IPS-15b (cell line): ENCODE data around the gene OR1K1.

ENCODE experiments used
- H3K27me3 ChIP-seq: one replicate; pipeline ENCODE4 v1.6.1; 2013; ENCODE audit warnings: low read length; ENCODE audit not compliant: control insufficient read depth, insufficient read depth
- H3K36me3 ChIP-seq: one replicate; pipeline ENCODE4 v1.6.1; 2013; ENCODE audit warnings: low read length; ENCODE audit not compliant: control insufficient read depth, insufficient read depth
- H3K4me1 ChIP-seq: one replicate; pipeline ENCODE4 v1.6.1; 2013; ENCODE audit warnings: mild to moderate bottlenecking, low read length; ENCODE audit not compliant: control insufficient read depth, insufficient read depth
- H3K4me3 ChIP-seq: one replicate; pipeline ENCODE4 v1.5.1; 2013; ENCODE audit warnings: low read depth, low read length
- H3K9ac ChIP-seq: one replicate; pipeline ENCODE4 v1.6.1; 2013; ENCODE audit warnings: low read depth, mild to moderate bottlenecking, low read length
- H3K9me3 ChIP-seq: one replicate; pipeline ENCODE4 v1.6.1; 2013; ENCODE audit warnings: mild to moderate bottlenecking, low read length; ENCODE audit not compliant: control insufficient read depth, insufficient read depth

The OR1K1 gene

GRCh38 chr9:122800066-122801060, at the start of gene OR1K1:
TSS of gene OR1K1 (plus strand) at chr9:122800123. CDS start at chr9:122800123, 0 bp downstream.
- no peak within 1 kb of the TSS for H3K9ac ChIP-seq
- no peaks in the 10 kb centered on the region for H3K27me3 ChIP-seq
- no peak within 1 kb of the TSS for H3K4me3 ChIP-seq
- H3K36me3 ChIP-seq = no peaks in the 10 kb centered on the region
- no peaks in the 10 kb centered on the region for H3K9me3 ChIP-seq
- no peaks in the 10 kb centered on the region for H3K4me1 ChIP-seq

GRCh38 chr9:122754825-122755224, 45.1 kb upstream of the OR1K1 start:
- Histone ChIP-seq H3K4me1 (no peaks in the 10 kb centered on the region), H3K4me3 (no peak overlapping the region), H3K9ac (no peak overlapping the region), H3K36me3 (no peaks in the 10 kb centered on the region), H3K9me3 (peaks cover 4% of the 10 kb centered on the region), H3K27me3 (no peaks in the 10 kb centered on the region)

GRCh38 chr9:122767817-122768216, 32.1 kb upstream of the OR1K1 start:
- Histone ChIP-seq H3K36me3 (no peaks in the 10 kb centered on the region), H3K27me3 (no peaks in the 10 kb centered on the region), H3K4me3 (no peak overlapping the region), H3K4me1 (no peaks in the 10 kb centered on the region), H3K9ac (no peak overlapping the region), H3K9me3 (peaks cover 5% of the 10 kb centered on the region)

GRCh38 chr9:122777052-122777451, 22.9 kb upstream of the OR1K1 start:
- Histone ChIP-seq H3K27me3 (no peaks in the 10 kb centered on the region), H3K9ac (no peak overlapping the region), H3K4me3 (no peak overlapping the region), H3K4me1 (no peaks in the 10 kb centered on the region), H3K36me3 (no peaks in the 10 kb centered on the region), H3K9me3 (no peaks in the 10 kb centered on the region)

- Histone ChIP-seq H3K27me3 (no peaks in the 10 kb centered on the region), H3K4me3 (no peak overlapping the region), H3K9me3 (no peaks in the 10 kb centered on the region), H3K9ac (no peak overlapping the region), H3K4me1 (no peaks in the 10 kb centered on the region), H3K36me3 (no peaks in the 10 kb centered on the region)
These were observed 21.8 kb upstream of the OR1K1 start for GRCh38 chr9:122777935-122778627.

DNA sequence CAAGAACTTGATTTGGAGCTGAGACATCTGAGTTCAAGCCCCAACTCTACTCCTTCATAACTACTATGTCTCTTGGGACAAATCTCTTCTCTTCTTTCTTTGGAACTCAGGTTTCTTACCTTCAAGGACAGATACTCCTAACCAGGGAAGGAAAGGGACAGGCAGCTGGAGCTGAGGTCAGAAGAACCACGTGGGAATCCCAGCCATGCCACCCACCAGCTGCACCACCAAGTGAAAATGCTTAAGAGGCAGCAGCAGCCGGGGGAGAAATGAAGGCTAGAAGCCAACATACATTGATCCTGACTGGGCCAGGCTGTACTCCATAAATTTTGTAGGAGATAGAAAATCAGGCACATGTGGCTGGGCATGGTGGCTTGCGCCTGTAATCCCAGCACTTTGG, 20.7 kb upstream of the OR1K1 start:
- H3K27me3 ChIP-seq = no peaks in the 10 kb centered on the region
- H3K9ac ChIP-seq = no peak overlapping the region
- H3K36me3 ChIP-seq = no peaks in the 10 kb centered on the region
- H3K4me3 ChIP-seq = no peak overlapping the region
- no peaks in the 10 kb centered on the region for H3K4me1 ChIP-seq
- no peaks in the 10 kb centered on the region for H3K9me3 ChIP-seq

DNA sequence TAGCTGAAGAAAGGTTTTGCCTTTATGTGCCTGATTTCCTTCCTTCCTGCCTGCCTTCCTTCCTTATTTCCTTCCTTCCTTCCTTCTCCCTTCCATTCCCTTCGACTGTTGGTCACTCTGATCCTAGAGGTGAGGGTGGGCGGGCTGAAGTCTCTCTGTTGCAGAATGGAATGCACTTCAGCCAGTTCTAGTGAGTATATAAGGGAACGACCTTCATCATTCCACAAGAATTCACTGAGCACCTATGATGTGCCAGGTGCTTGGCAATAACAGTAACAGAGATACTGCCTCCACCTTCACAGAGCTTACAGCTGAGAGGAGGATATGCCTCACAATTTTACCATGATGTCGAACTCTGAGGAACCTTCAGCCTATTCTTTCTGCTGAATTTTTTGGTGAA, 19.9 kb upstream of the OR1K1 start:
- Histone ChIP-seq H3K9ac (no peak overlapping the region), H3K4me1 (no peaks in the 10 kb centered on the region), H3K27me3 (no peaks in the 10 kb centered on the region), H3K4me3 (no peak overlapping the region), H3K36me3 (no peaks in the 10 kb centered on the region), H3K9me3 (no peaks in the 10 kb centered on the region)

DNA sequence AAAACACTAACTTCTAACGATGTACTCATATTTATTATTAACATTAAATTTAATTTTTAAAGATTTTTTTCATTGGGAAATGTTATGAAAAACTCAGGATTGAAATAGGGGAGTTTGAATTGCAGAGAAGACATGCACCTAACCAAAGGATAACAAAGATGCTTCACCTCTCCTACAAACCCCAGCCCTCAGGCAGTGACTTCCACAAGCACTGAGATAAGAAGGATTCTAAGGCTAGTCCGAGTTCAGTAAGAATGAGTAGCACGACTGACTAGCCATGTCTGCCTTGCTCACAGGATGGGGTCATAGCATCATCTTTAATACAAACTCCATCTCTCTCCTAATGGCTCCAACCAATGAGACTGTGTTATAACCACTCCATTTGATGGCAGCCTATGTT, 18.3 kb upstream of the OR1K1 start:
- H3K9me3 ChIP-seq = no peaks in the 10 kb centered on the region
- H3K9ac ChIP-seq = no peak overlapping the region
- H3K4me1 ChIP-seq = no peaks in the 10 kb centered on the region
- no peaks in the 10 kb centered on the region for H3K27me3 ChIP-seq
- H3K4me3 ChIP-seq = no peak overlapping the region
- no peaks in the 10 kb centered on the region for H3K36me3 ChIP-seq

DNA sequence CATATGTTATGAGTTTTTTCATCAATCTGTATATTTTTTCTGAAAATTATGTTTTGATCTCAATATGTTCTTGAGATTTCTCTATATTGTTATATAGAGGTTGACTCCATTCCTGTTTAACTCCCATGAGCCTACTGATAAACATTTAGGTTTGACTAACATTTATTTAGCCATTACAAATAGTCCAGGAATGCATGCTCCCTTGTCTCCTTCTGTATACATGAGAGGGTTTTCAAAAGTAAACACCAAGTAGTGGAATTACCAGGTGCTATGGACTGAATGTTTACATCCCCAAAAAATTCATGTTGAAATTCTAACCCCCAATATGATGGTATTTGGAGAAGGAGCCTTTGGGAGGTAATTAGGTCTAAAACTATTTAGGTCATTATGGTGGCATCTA, 14.7 kb upstream of the OR1K1 start:
- H3K27me3 ChIP-seq = no peaks in the 10 kb centered on the region
- H3K4me3 ChIP-seq = no peak overlapping the region
- H3K4me1 ChIP-seq = no peaks in the 10 kb centered on the region
- no peaks in the 10 kb centered on the region for H3K9me3 ChIP-seq
- no peak overlapping the region for H3K9ac ChIP-seq
- H3K36me3 ChIP-seq = no peaks in the 10 kb centered on the region

DNA sequence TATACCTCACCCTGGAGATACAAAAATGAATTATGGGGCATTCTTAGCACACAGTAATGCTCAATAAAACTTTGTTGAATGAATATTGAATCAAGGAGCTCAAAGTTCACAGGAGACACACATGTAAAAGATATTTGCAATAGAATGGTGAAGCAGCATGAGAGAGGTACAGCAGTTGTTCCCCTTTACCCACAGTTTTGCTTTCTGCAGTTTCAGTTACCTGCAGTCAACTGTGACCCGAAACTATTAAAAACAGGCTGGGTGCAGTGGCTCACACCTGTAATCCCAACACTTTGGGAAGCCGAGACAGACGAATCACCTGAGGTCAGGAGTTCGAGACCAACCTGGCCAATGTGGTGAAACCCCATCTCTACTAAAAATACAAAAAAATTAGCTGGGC, 13.6 kb upstream of the OR1K1 start:
- H3K4me3 ChIP-seq = no peak overlapping the region
- H3K9ac ChIP-seq = no peak overlapping the region

GRCh38 chr9:122788831-122789230, 11.1 kb upstream of the OR1K1 start, which contains the start of gene OR5C1:
TSS of gene OR5C1 (plus strand) at chr9:122788933. CDS start at chr9:122788933, 0 bp downstream.
- Histone ChIP-seq H3K27me3 (no peaks in the 10 kb centered on the region), H3K9me3 (no peaks in the 10 kb centered on the region), H3K4me1 (no peaks in the 10 kb centered on the region), H3K9ac (no peak within 1 kb of the TSS), H3K4me3 (no peak within 1 kb of the TSS), H3K36me3 (no peaks in the 10 kb centered on the region)

More for the DNA sequence above, 13.6 kb upstream of the OR1K1 start:
- no peaks in the 10 kb centered on the region for H3K9me3 ChIP-seq
- H3K27me3 ChIP-seq = no peaks in the 10 kb centered on the region
- no peaks in the 10 kb centered on the region for H3K36me3 ChIP-seq
- no peaks in the 10 kb centered on the region for H3K4me1 ChIP-seq
